Stomach (tissue), 9 donors: ENCODE data around the gene PTPRK. TPM values are rescaled to one million over a fixed set of nuclear protein-coding genes. Genes with fewer than 3 reads are reported as not detected.

Experiments used
- DNase-seq, 2 donors: peaks; one replicate each; pipeline versions ENCODE4 v3.0.0 to v3.0.0-alpha.2; 2013 to 2019
- H3K27ac ChIP-seq, 5 donors: fragments of 200-600 bp in 4 of 5; sonication (generic) in 4 of 5; one replicate each; pipeline ENCODE4 v1.5.1; 2013 to 2019; ENCODE audit warnings: mild to moderate bottlenecking in 1 of 5, moderate library complexity in 1 of 5
- H3K27me3 ChIP-seq, 3 donors: fragments of 200-600 bp; sonication (generic); one replicate each; pipeline ENCODE4 v1.5.1; 2017 to 2019; ENCODE audit warnings: mixed run types in 1 of 3
- H3K36me3 ChIP-seq, 4 donors: fragments of 200-600 bp; sonication (generic); 1 replicate in 3 of 4; 2 replicates in 1 of 4; pipeline ENCODE4 v1.5.1; 2016 to 2019
- H3K4me1 ChIP-seq, 4 donors: fragments of 200-600 bp; sonication (generic); one replicate each; pipeline ENCODE4 v1.5.1; 2016 to 2019
- H3K4me3 ChIP-seq, 4 donors: fragments of 200-600 bp; sonication (generic) in 3 of 4; one replicate each; pipeline ENCODE4 v1.5.1; 2016 to 2019; ENCODE audit warnings: mild to moderate bottlenecking in 1 of 4
- H3K9me3 ChIP-seq, 4 donors: fragments of 200-600 bp; sonication (generic); one replicate each; pipeline ENCODE4 v1.5.1; 2016 to 2019
- CTCF ChIP-seq, 7 experiments: fragments of 450-650 bp in 4 of 7; fragments of 200-600 bp in 3 of 7; sonication (generic) in 3 of 7; IDR thresholded peaks; one replicate each; pipeline ENCODE4 v1.5.1; 2016 to 2019; ENCODE audit warnings: antibody characterized with exemption in 7 of 7, control low read depth in 2 of 7, mild to moderate bottlenecking in 1 of 7
- EP300 ChIP-seq: sonication (generic); formaldehyde crosslinking; IDR thresholded peaks from one replicate; pipeline ENCODE4 v1.6.1; 2017; ENCODE audit warnings: antibody characterized with exemption
- POLR2A ChIP-seq, 4 donors: fragments of 450-650 bp; IDR thresholded peaks; one replicate each; pipeline ENCODE4 v1.6.1; 2016; ENCODE audit warnings: antibody characterized with exemption in 4 of 4, control low read depth in 2 of 4, mild to moderate bottlenecking in 1 of 4, moderate library complexity in 1 of 4
- POLR2AphosphoS5 ChIP-seq, 3 donors: sonication (generic); formaldehyde crosslinking; IDR thresholded peaks; one replicate each; pipeline ENCODE4 v1.6.1; 2016; ENCODE audit warnings: antibody characterized with exemption in 3 of 3
- WGBS, 5 donors: extraction: QIAGEN DNeasy Blood & Tissue Kit in 3 of 5; methylation state at CpG; one replicate each; pipeline versions ENCODE4 v1.1.5 to v1.1.7; 2013 to 2018; 5-methylcytosine and 5-hydroxymethylcytosine counted together
- intact Hi-C: fragments of 100-400 bp; cut with DNase I; formaldehyde crosslinking; loops from one replicate; pipeline ENCODE4 v1.15.1; 2023; ENCODE audit warnings: low total_unique reads
- polyA plus RNA-seq, 3 donors: library from polyadenylated mRNA; stranded (reverse); fragments of 200-250 nt; gene quantifications; one replicate each; pipeline ENCODE4 v1.2.3, GENCODE V29; 2013
- total RNA-seq, 5 donors: library from RNA; depleted of rRNA; stranded (reverse); fragments of >200 nt; gene quantifications; one replicate each; pipeline versions ENCODE4 v1.1.0 to v1.2.3, GENCODE V29; 2014 to 2016
- donor health status: healthy with polysubstance abuse.
- donor health status: Bipolar disorder and iron deficiency.
- donor health status: healthy.

The PTPRK gene
- total and polyA plus RNA-seq, 8 donors = 7.0 to 644 (median 114) TPM

GRCh38 chr6:128114164-128114563 is 406.2 kb downstream of the PTPRK start:
- WGBS, 5 donors = 91 to 98% (median 96%) methylated on average over 5 of the region's 5 CpGs
- Histone ChIP-seq H3K9me3 (no peaks in the 10 kb centered on the region), H3K4me3 (no peak overlapping the region), H3K27ac (no peak overlapping the region), H3K4me1 (peaks cover 11 to 47% (median 28%) of the 10 kb centered on the region in 4 donors), H3K27me3 (no peaks in the 10 kb centered on the region), H3K36me3 (no peaks in the 10 kb centered on the region)
- intact Hi-C loops = no loop called here
- no peak for DNase-seq
- no peak for TF ChIP-seq POLR2A (IDR thresholded peaks at IDR 0.05)
- TF ChIP-seq CTCF (IDR thresholded peaks at IDR 0.05) = no peak
- no peak for TF ChIP-seq EP300
- no peak for TF ChIP-seq POLR2AphosphoS5 (IDR thresholded peaks at IDR 0.05)

- Histone ChIP-seq H3K27me3 (no peaks in the 10 kb centered on the region), H3K36me3 (no peaks in the 10 kb centered on the region), H3K4me1 (peaks cover 11 to 41% (median 27%) of the 10 kb centered on the region in 4 donors), H3K4me3 (peak overlapping the region; percentile 15 to 25 (median 22)), H3K27ac (peak overlapping the region in 4 of 5 donors; percentile 1 to 68 (median 48)), H3K9me3 (no peaks in the 10 kb centered on the region)
- TF ChIP-seq POLR2A (IDR thresholded peaks at IDR 0.05) (no peak), EP300 (no peak), CTCF (IDR thresholded peaks at IDR 0.05) (no peak), POLR2AphosphoS5 (IDR thresholded peaks at IDR 0.05) (no peak)
- peak in 1 of 2 donors; percentile 30 for DNase-seq
- 23 to 40% (median 31%) methylated on average over 2 of the region's 2 CpGs for WGBS, 5 donors
- intact Hi-C loops = no loop called here
Observed at GRCh38 chr6:128112494-128112893, 407.9 kb downstream of the PTPRK start.

- peaks cover 11 to 41% (median 27%) of the 10 kb centered on the region in 4 donors for H3K4me1 ChIP-seq
- DNase-seq = peak in 1 of 2 donors; percentile 21
- H3K36me3 ChIP-seq = no peaks in the 10 kb centered on the region
- H3K27ac ChIP-seq = no peak overlapping the region
- H3K4me3 ChIP-seq = no peak overlapping the region
- intact Hi-C loops = no loop called here
- H3K27me3 ChIP-seq = no peaks in the 10 kb centered on the region
- no peak for TF ChIP-seq EP300
- no peaks in the 10 kb centered on the region for H3K9me3 ChIP-seq
- WGBS, 5 donors = 44 to 63% (median 51%) methylated on average over 2 of the region's 2 CpGs
Observed at GRCh38 chr6:128111096-128111495, 409.3 kb downstream of the PTPRK start.

- 86 to 96% (median 88%) methylated on average over 1 of the region's 1 CpG for WGBS, 5 donors
- Histone ChIP-seq H3K4me1 (peaks cover 10 to 24% (median 16%) of the 10 kb centered on the region in 4 donors), H3K9me3 (no peaks in the 10 kb centered on the region), H3K36me3 (no peaks in the 10 kb centered on the region), H3K27me3 (no peaks in the 10 kb centered on the region), H3K27ac (no peak overlapping the region), H3K4me3 (no peak overlapping the region)
- intact Hi-C loops = no loop called here
- TF ChIP-seq EP300 (no peak), POLR2AphosphoS5 (IDR thresholded peaks at IDR 0.05) (no peak)
- no peak for DNase-seq
Observed at GRCh38 chr6:128107682-128108081, 412.7 kb downstream of the PTPRK start.

- Histone ChIP-seq H3K36me3 (no peaks in the 10 kb centered on the region), H3K4me3 (no peak overlapping the region), H3K4me1 (peaks cover 0 to 24% (median 8%) of the 10 kb centered on the region in 4 donors), H3K27me3 (no peaks in the 10 kb centered on the region), H3K27ac (no peak overlapping the region), H3K9me3 (no peaks in the 10 kb centered on the region)
- intact Hi-C loops = no loop called here
- WGBS, 5 donors = 75 to 85% (median 81%) methylated on average over 1 of the region's 1 CpG
- TF ChIP-seq EP300 = no peak
- TF ChIP-seq POLR2A (IDR thresholded peaks at IDR 0.05) = no peak
- no peak for TF ChIP-seq POLR2AphosphoS5 (IDR thresholded peaks at IDR 0.05)
- no peak for TF ChIP-seq CTCF (IDR thresholded peaks at IDR 0.05)
- DNase-seq = no peak
Observed at GRCh38 chr6:128099571-128100197, 420.7 kb downstream of the PTPRK start.
